ENCODE measurements around the gene TSHZ2. TPM values are rescaled to one million over a fixed set of nuclear protein-coding genes. Genes with fewer than 3 reads are reported as not detected.

TSHZ2 gene
- total RNA-seq, 2 experiments from 2014 or later, result 0.38 to 0.54 TPM

DNA sequence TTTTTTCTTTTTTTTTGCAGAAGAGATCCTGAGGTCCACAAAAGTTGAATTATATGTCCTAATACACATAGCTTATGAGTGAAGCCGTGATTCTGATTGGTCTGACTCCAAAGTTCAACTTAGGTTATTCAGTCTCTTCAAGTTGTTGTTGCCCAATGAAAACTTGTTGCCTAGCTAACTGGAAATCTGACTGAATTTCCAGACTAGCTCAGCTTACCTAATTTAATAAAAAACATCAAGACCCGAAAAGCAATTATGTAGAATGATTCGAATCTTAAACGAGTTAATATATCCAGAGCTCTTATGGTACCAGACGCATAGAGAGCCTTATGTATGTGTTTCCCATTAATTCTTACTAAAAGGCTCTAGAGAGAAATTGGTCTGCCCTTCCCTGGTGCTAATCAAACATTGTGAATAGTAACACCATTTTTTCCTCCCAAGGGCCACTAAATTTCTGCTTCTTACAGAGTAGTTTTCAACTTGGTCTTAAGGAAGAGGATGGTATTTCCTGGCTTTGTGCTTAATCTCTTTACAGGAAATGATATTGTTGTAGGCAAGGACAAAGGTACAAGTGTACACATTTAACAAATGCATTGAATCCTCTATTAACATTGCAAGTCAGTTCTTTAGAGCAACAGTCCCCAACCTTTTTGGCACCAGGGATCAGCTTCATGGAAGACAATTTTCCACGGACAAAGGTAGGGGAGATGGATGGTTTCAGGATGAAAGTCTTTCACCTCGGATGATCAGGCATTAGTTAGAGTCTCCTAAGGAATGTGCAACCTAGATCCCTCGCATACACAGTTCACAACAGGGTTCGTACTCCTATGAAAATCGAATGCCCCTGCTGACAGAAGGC, 107.9 kb downstream of the TSHZ2 start:
- Mint-ChIP-seq H3K4me1 (ENCODE audit: low read depth) (peaks cover 3% of the 10 kb centered on the region), H3K27ac (no peak overlapping the region), H3K27me3 (no peaks in the 10 kb centered on the region), H3K9me3 (no peaks in the 10 kb centered on the region), H3K36me3 (ENCODE audit: low read depth) (no peaks in the 10 kb centered on the region), H3K4me3 (no peak overlapping the region)
- DNase-seq (no peak), ATAC-seq (no peak)
- TF ChIP-seq, protein P1, sequence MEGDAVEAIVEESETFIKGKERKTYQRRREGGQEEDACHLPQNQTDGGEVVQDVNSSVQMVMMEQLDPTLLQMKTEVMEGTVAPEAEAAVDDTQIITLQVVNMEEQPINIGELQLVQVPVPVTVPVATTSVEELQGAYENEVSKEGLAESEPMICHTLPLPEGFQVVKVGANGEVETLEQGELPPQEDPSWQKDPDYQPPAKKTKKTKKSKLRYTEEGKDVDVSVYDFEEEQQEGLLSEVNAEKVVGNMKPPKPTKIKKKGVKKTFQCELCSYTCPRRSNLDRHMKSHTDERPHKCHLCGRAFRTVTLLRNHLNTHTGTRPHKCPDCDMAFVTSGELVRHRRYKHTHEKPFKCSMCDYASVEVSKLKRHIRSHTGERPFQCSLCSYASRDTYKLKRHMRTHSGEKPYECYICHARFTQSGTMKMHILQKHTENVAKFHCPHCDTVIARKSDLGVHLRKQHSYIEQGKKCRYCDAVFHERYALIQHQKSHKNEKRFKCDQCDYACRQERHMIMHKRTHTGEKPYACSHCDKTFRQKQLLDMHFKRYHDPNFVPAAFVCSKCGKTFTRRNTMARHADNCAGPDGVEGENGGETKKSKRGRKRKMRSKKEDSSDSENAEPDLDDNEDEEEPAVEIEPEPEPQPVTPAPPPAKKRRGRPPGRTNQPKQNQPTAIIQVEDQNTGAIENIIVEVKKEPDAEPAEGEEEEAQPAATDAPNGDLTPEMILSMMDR (IDR thresholded peaks at IDR 0.05), result no peak
- intact Hi-C loops (cut with micrococcal nuclease), result no loop called here
- CTCF ChIA-PET, result no interaction called here
- POLR2A ChIA-PET, result no interaction called here

DNA sequence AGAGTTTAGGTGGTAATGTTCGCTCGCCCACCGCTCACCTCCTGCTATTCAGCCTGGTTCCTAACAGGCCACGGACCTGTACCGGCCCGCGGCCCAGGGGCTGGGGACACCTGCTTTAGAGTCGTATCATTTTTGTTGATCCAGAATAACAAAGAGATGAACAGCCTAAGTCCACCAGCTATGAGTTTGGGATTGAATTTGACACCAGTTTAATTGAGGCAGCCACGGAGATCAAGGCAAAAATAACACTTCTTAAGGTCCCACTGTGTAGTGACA, 108.5 kb downstream of the TSHZ2 start:
- ATAC-seq (no peak), DNase-seq (no peak)
- ChIA-PET CTCF (no interaction called here), POLR2A (no interaction called here)
- H3K4me3 Mint-ChIP-seq, result no peak overlapping the region
- H3K9me3 Mint-ChIP-seq, result no peaks in the 10 kb centered on the region
- no peaks in the 10 kb centered on the region for H3K36me3 Mint-ChIP-seq (ENCODE audit: low read depth)
- H3K27ac Mint-ChIP-seq, result no peak overlapping the region
- intact Hi-C loops (cut with micrococcal nuclease), result no loop called here
- TF ChIP-seq, protein P1 (IDR thresholded peaks at IDR 0.05), result no peak
- peaks cover 3% of the 10 kb centered on the region for H3K4me1 Mint-ChIP-seq (ENCODE audit: low read depth)
- H3K27me3 Mint-ChIP-seq, result no peaks in the 10 kb centered on the region

DNA sequence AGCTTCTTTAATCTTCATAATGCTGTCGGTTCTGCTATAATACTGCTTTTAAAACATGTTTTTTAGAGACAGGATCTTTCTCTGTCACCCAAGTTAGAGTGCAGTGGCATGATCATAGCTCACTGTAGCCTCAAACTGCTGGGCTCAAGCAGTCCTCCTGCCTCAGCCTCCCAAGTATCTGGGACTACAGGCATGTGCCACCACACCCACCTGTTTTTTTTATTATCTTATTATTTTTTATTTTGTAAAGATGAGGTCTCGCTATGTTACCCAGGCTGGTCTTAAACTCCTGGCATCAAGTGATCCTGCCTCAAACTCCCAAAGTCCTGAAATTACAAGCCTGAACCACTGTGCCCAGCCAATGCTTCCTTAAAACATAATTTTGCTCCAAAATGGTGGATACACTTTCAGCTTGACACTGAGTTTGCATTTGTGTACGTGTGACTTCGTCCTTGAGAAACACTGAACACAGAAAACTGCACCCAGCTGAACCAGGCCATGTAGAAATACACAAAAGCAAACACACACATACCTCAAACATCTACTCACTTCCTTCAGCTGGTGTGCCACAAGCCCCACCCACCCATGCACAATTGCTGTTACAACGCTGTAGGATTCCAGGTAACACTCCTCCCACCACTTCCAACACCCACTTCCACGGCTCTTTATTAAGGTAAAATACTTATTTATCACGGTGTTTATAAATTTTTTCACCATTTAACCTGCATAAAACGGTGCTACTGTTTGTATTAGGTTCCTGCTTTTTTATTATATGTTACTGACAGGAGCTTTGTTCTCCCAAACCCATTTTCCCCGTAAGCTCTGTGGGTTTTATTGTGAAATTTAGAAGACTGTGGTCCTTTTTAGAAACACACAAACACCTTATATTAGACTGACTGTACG, 109.1 kb downstream of the TSHZ2 start:
- intact Hi-C loops (cut with micrococcal nuclease), result no loop called here
- Mint-ChIP-seq H3K9me3 (no peaks in the 10 kb centered on the region), H3K4me3 (no peak overlapping the region), H3K36me3 (ENCODE audit: low read depth) (no peaks in the 10 kb centered on the region), H3K27ac (no peak overlapping the region), H3K27me3 (no peaks in the 10 kb centered on the region), H3K4me1 (ENCODE audit: low read depth) (peaks cover 3% of the 10 kb centered on the region)
- DNase-seq, result no peak
- TF ChIP-seq, protein P1 (IDR thresholded peaks at IDR 0.05), result no peak
- ChIA-PET POLR2A (no interaction called here), CTCF (no interaction called here)
- no peak for ATAC-seq

DNA sequence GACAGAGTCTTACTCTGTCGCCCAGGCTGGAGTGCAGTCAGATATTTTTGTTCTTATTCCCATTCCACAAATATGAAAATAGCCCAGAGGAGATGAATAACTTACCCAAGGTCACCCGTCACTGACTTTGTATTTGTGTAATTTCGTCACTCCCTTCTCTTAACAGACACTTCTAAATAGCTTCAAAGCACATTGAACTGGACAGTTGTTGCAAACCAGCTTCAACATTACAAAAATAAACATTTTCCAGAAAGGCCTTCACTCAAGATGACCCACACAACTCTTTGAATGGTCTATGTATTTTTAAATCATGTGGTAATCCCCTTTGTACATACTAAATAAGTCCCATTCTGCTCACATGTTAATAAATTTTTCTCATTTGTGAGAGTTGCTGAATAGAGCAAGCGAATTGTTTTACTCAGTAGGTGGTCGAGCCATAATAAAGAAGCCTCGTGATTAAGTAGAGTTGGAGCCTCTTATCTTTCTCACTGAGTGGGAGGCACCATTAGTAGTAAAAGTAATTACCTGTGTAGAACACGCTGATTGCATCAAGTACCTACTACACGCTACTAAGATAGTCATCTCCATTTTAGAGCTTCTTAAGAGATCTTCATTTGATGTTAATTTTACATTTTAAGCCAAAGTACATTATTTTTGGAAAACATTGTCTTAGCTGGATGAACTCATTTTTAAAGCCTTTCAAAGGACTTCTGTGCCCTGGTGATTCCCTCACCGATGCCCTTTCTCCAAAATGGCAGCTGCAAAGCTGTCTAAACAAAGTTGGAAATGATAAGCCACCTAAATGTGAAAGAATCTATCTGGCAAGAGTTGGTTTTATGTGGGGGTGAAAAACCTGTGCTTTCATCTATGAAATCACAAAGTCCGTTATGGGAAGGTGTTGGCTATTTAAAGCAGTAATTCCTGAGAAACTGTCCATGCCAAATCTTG, 110.0 kb downstream of the TSHZ2 start:
- ChIA-PET POLR2A (no interaction called here), CTCF (no interaction called here)
- Mint-ChIP-seq H3K9me3 (no peaks in the 10 kb centered on the region), H3K27ac (no peak overlapping the region), H3K36me3 (ENCODE audit: low read depth) (no peaks in the 10 kb centered on the region), H3K27me3 (no peaks in the 10 kb centered on the region), H3K4me1 (ENCODE audit: low read depth) (peaks cover 3% of the 10 kb centered on the region), H3K4me3 (no peak overlapping the region)
- ATAC-seq (no peak), DNase-seq (no peak)
- TF ChIP-seq, protein P1 (IDR thresholded peaks at IDR 0.05), result no peak
- intact Hi-C loops (cut with micrococcal nuclease), result no loop called here
